ENCODE data around the gene HOXC10.

DNA sequence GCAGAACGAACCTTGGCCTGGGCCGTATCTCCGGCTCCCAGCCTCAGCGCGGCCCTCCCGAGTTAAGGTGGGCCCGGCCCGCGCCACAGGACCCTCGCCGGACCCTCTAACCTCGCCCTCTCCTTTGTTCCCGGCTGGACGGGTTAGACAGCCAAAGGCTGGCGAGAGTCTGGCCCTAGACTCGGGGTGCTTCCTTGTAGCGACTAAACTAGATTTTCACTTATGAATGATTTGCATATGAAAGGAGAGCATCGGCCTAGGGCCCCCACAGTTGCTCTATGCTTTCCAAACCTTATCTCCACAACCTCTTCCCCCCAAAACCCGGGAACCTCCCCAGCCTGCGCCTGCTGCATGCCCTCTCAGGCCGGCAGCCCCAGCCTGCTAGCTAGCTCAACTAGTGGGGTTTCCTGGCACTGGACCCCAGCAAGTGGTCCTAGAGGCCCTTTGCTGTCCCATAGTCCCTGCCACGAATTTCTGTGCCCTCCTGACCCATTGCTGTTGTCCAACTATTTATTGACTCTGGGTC, 49.9 kb downstream of the HOXC10 start:
- no peak for TF ChIP-seq POLR2AphosphoS5 (IDR thresholded peaks at IDR 0.05; ENCODE audit: borderline replicate concordance, low read depth, low read length)
- no peak for TF ChIP-seq EZH2 (IDR thresholded peaks at IDR 0.05)
- no peak for TF ChIP-seq FOXP2 (optimal IDR thresholded peaks at IDR 0.05; ENCODE audit: control extremely low read depth, extremely low read length, insufficient read depth)

All from SK-N-MC (cell line).